HL-60 (cell line): ENCODE data around the gene MEIOB.
A peak's percentile ranks its signal among the peaks of the same experiment; 100 is the strongest.

ENCODE experiments used
- DNase-seq, 2 experiments: peaks; one replicate each; pipeline ENCODE4 v3.0.0-alpha.2; 2010 to 2020; ENCODE audit warnings: low read depth in 1 of 2, low spot score in 1 of 2
- H3K27ac ChIP-seq: fragments of 250-450 bp; sonication (Bioruptor Pico); replicated peaks from 2 replicates; pipeline ENCODE4 v1.5.1; 2020; ENCODE audit warnings: mild to moderate bottlenecking, moderate library complexity
- H3K27me3 ChIP-seq: fragments of 250-450 bp; sonication (Bioruptor Pico); 2 replicates; pipeline ENCODE4 v1.5.1; 2021; ENCODE audit warnings: mild to moderate bottlenecking, moderate library complexity; ENCODE audit not compliant: insufficient read depth, poor library complexity, severe bottlenecking
- H3K4me3 ChIP-seq: replicated peaks from 2 replicates; pipeline ENCODE4 v1.5.1; 2011; ENCODE audit warnings: mild to moderate bottlenecking, control low read depth, low read length; ENCODE audit not compliant: insufficient read depth
- CTCF ChIP-seq: IDR thresholded peaks from one replicate; pipeline ENCODE4 v1.5.1; 2011; ENCODE audit warnings: low read length, control low read depth, inconsistent platforms; ENCODE audit not compliant: insufficient read depth
- GABPA ChIP-seq: IDR thresholded peaks from 2 replicates; pipeline ENCODE4 v1.6.1; 2012; ENCODE audit warnings: low read depth
- POLR2AphosphoS5 ChIP-seq: IDR thresholded peaks from 2 replicates; pipeline ENCODE4 v1.6.1; 2012; ENCODE audit warnings: low read depth
- REST ChIP-seq: IDR thresholded peaks from 2 replicates; pipeline ENCODE4 v1.6.1; 2012; ENCODE audit warnings: low read depth; ENCODE audit not compliant: insufficient replicate concordance
- SPI1 ChIP-seq: IDR thresholded peaks from 2 replicates; pipeline ENCODE4 v1.6.1; 2012; ENCODE audit warnings: low read depth, mild to moderate bottlenecking, borderline replicate concordance

The MEIOB gene

GRCh38 chr16:1830213-1830612 is 41.8 kb downstream of the MEIOB start:
- Histone ChIP-seq H3K27me3 (no peaks in the 10 kb centered on the region), H3K27ac (no peak overlapping the region), H3K4me3 (no peak overlapping the region)

GRCh38 chr16:1828645-1829410 is 43.1 kb downstream of the MEIOB start:
- DNase-seq = peak in 1 of 2 experiments; percentile 24
- H3K27me3 ChIP-seq = no peaks in the 10 kb centered on the region
- H3K4me3 ChIP-seq = no peak overlapping the region; the same call in 1 of the 2 replicates
- no peak overlapping the region for H3K27ac ChIP-seq
- no peak for TF ChIP-seq CTCF
- no peak for TF ChIP-seq GABPA
- no peak for TF ChIP-seq REST
- TF ChIP-seq POLR2AphosphoS5 = no peak
- no peak for TF ChIP-seq SPI1

More at GRCh38 chr16:1830213-1830612, 41.8 kb downstream of the MEIOB start:
- no peak for DNase-seq
- TF ChIP-seq POLR2AphosphoS5 = no peak
- TF ChIP-seq GABPA = no peak
- no peak for TF ChIP-seq SPI1
- no peak for TF ChIP-seq CTCF
- TF ChIP-seq REST = no peak

GRCh38 chr16:1826691-1827573 is 45.0 kb downstream of the MEIOB start, which contains the start of the genes FAHD1 and HAGH:
Gene FAHD1, plus strand, starts transcription at chr16:1827206. Its CDS starts 33 bp downstream, at chr16:1827239.
Gene HAGH, minus strand, starts transcription at chr16:1826825. Its CDS starts 38 bp downstream, at chr16:1826787.
- no peaks in the 10 kb centered on the region for H3K27me3 ChIP-seq

More at GRCh38 chr16:1826691-1827573, 45.0 kb downstream of the MEIOB start, which contains the start of the genes FAHD1 and HAGH:
- Histone ChIP-seq H3K4me3 (peak within 1 kb of the TSS; percentile 89), H3K27ac (peak within 1 kb of the TSS; percentile 87)
- DNase-seq = peak; percentile 93 to 94
- no peak for TF ChIP-seq CTCF
- peak; percentile 82 for TF ChIP-seq POLR2AphosphoS5
- TF ChIP-seq SPI1 = no peak
- TF ChIP-seq GABPA = no peak
- TF ChIP-seq REST = peak; percentile 21
